ENCODE measurements around the gene MFRP. TPM values are rescaled to one million over a fixed set of nuclear protein-coding genes. Genes with fewer than 3 reads are reported as not detected.

Gene MFRP
- total and polyA plus RNA-seq, 10 of the 15 experiments (the other 5 are each of a cell fraction or from before 2014, with no cell fraction given) = not detected

- ChIA-PET POLR2A (no interaction called here), CTCF (interaction anchor here (3.0 kb wide), 1 partner anchor 111 kb away, joined by 17 read pairs; no protein-coding TSS in a partner anchor), RAD21 (ENCODE audit: unreplicated experiment) (no interaction called here), SMC1A (ENCODE audit: uncharacterized antibody, unreplicated experiment) (no interaction called here)
- H3K9me3 ChIP-seq (replicated peaks; ENCODE audit: control insufficient read depth, insufficient read depth, low read length) = no peaks in the 10 kb centered on the region
- no peak overlapping the region for H3K4me2 ChIP-seq (ENCODE audit: control insufficient read depth, insufficient read depth)
- ATAC-seq (no peak), FAIRE-seq (no peak), DNase-seq (ENCODE audit: low read depth, low spot score) (no peak)
- intact Hi-C loops (cut with micrococcal nuclease; ENCODE audit: unreplicated experiment) (no loop called here), in situ Hi-C loops (cut with MboI) (no loop called here)
- no peaks in the 10 kb centered on the region for H3K36me3 ChIP-seq (ENCODE audit: control insufficient read depth in 2 of 2, insufficient read depth in 2 of 2, low read length in 1 of 2)
- no peak overlapping the region for H3K27ac ChIP-seq (ENCODE audit: control insufficient read depth, insufficient read depth)
- H3K4me3 ChIP-seq = no peak overlapping the region
- H3K4me1 ChIP-seq (ENCODE audit: control insufficient read depth, insufficient read depth, low read length) = peaks cover 7% of the 10 kb centered on the region
- no peaks in the 10 kb centered on the region for H3K79me2 ChIP-seq (ENCODE audit: control insufficient read depth, insufficient read depth, low read length)
- no TSS peak for BruUV-seq (replicated peaks)
- peaks cover 4 to 8% of the 10 kb centered on the region in 2 experiments; a peak in 3 of 4 replicates for H3K27me3 ChIP-seq (replicated peaks in 1 of 2; ENCODE audit: control insufficient read depth in 2 of 2, insufficient read depth in 2 of 2, low read length in 1 of 2)
- WGBS (ENCODE audit: insufficient coverage, insufficient replicate concordance, low lambda C conversion rate, missing lambda C conversion rate) = 6% methylated on average over 37 of the region's 44 CpGs
- no peak overlapping the region for H3K9ac ChIP-seq (ENCODE audit: control insufficient read depth, insufficient read depth, low read length)
- no peak overlapping the region for H2AFZ ChIP-seq (ENCODE audit: control insufficient read depth, low read depth, low read length)
- H4K20me1 ChIP-seq (ENCODE audit: control insufficient read depth, insufficient read depth) = no peaks in the 10 kb centered on the region
- TF ChIP-seq POLR2AphosphoS2 (IDR thresholded peaks at IDR 0.05; ENCODE audit: low read depth, low read length) (no peak), ZNF274 (IDR thresholded peaks at IDR 0.05; ENCODE audit: insufficient read depth, insufficient read length) (no peak), HCFC1 (IDR thresholded peaks at IDR 0.05; ENCODE audit: low read length) (no peak), ZSCAN29 (IDR thresholded peaks at IDR 0.05) (no peak), RAD21 (IDR thresholded peaks at IDR 0.05; ENCODE audit: insufficient read depth, low read depth, low read length) (no peak), RCOR1 (conservative IDR thresholded peaks at IDR 0.05; ENCODE audit: low read depth, low read length) (no peak), NR2C1 (IDR thresholded peaks at IDR 0.05) (no peak), HSF1 (IDR thresholded peaks at IDR 0.05; ENCODE audit: low read depth, low read length) (no peak), TAF1 (IDR thresholded peaks at IDR 0.05; ENCODE audit: borderline replicate concordance, low read depth, low read length) (no peak), ZNF217 (IDR thresholded peaks at IDR 0.05) (no peak), DPF2 (IDR thresholded peaks at IDR 0.05) (no peak), CHD2 (IDR thresholded peaks at IDR 0.05; ENCODE audit: borderline replicate concordance, low read depth, low read length) (no peak), SREBF1 (IDR thresholded peaks at IDR 0.05; ENCODE audit: low read length) (no peak), CEBPZ (IDR thresholded peaks at IDR 0.05; ENCODE audit: low read depth, low read length) (no peak), TCF12 (IDR thresholded peaks at IDR 0.05; ENCODE audit: low read depth, low read length) (no peak)
- TF ChIP-seq, protein P1, sequence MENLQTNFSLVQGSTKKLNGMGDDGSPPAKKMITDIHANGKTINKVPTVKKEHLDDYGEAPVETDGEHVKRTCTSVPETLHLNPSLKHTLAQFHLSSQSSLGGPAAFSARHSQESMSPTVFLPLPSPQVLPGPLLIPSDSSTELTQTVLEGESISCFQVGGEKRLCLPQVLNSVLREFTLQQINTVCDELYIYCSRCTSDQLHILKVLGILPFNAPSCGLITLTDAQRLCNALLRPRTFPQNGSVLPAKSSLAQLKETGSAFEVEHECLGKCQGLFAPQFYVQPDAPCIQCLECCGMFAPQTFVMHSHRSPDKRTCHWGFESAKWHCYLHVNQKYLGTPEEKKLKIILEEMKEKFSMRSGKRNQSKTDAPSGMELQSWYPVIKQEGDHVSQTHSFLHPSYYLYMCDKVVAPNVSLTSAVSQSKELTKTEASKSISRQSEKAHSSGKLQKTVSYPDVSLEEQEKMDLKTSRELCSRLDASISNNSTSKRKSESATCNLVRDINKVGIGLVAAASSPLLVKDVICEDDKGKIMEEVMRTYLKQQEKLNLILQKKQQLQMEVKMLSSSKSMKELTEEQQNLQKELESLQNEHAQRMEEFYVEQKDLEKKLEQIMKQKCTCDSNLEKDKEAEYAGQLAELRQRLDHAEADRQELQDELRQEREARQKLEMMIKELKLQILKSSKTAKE (IDR thresholded peaks at IDR 0.05; ENCODE audit: low read depth, poor library complexity, severe bottlenecking) = no peak
- TF ChIP-seq, protein P2, sequence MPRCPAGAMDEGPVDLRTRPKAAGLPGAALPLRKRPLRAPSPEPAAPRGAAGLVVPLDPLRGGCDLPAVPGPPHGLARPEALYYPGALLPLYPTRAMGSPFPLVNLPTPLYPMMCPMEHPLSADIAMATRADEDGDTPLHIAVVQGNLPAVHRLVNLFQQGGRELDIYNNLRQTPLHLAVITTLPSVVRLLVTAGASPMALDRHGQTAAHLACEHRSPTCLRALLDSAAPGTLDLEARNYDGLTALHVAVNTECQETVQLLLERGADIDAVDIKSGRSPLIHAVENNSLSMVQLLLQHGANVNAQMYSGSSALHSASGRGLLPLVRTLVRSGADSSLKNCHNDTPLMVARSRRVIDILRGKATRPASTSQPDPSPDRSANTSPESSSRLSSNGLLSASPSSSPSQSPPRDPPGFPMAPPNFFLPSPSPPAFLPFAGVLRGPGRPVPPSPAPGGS (IDR thresholded peaks at IDR 0.05; ENCODE audit: borderline replicate concordance, insufficient read depth, low read depth, low read length, poor library complexity, severe bottlenecking) = no peak
Observed at GRCh38 chr11:119363081-119363850, 16.8 kb upstream of the MFRP start.
